Body of pancreas (tissue), 4 donors: ENCODE data around the gene NET1. TPM values are rescaled to one million over a fixed set of nuclear protein-coding genes. Genes with fewer than 3 reads are reported as not detected.
A peak's percentile ranks its signal among the peaks of the same experiment; 100 is the strongest.

ENCODE experiments used
- ATAC-seq: fragments of 150-250 bp; one replicate; pipeline ENCODE4 v1.9.1; 2016
- DNase-seq, 4 donors: peaks; one replicate each; pipeline ENCODE4 v3.0.0-alpha.2; 2019
- H3K27ac ChIP-seq, 4 donors: fragments of 200-600 bp; sonication (generic); 1 replicate in 3 of 4; 2 replicates in 1 of 4; pipeline versions ENCODE4 v1.5.1 to v1.6.1; 2016 to 2019; ENCODE audit warnings: mild to moderate bottlenecking in 1 of 4, mixed read lengths in 1 of 4, moderate library complexity in 1 of 4
- H3K27me3 ChIP-seq, 2 donors: fragments of 200-600 bp; sonication (generic); one replicate each; pipeline ENCODE4 v1.6.0; 2016; ENCODE audit warnings: mild to moderate bottlenecking in 1 of 2
- H3K36me3 ChIP-seq, 2 donors: fragments of 200-600 bp; sonication (generic); replicated peaks in 1 of 2; 2 replicates each; pipeline ENCODE4 v1.5.1; 2016; ENCODE audit warnings: low read depth in 2 of 2; ENCODE audit not compliant: insufficient read depth in 1 of 2
- H3K4me1 ChIP-seq: fragments of 200-600 bp; sonication (generic); one replicate; pipeline ENCODE4 v1.6.0; 2016
- H3K4me3 ChIP-seq, 2 donors: fragments of 200-600 bp; sonication (generic); 1 replicate in 1 of 2; 2 replicates in 1 of 2; pipeline ENCODE4 v1.5.1; 2016 to 2019
- H3K9me3 ChIP-seq, 3 donors: fragments of 200-600 bp; sonication (generic); 1 replicate in 2 of 3; 2 replicates in 1 of 3; pipeline ENCODE4 v1.5.1; 2016
- CTCF ChIP-seq, 7 experiments: fragments of 450-650 bp in 4 of 7; fragments of 200-600 bp in 3 of 7; sonication (generic) in 3 of 7; IDR thresholded peaks; one replicate each; pipeline ENCODE4 v1.5.1; 2016 to 2019; ENCODE audit warnings: antibody characterized with exemption in 7 of 7
- POLR2A ChIP-seq, 3 donors: fragments of 450-650 bp; IDR thresholded peaks; one replicate each; pipeline ENCODE4 v1.6.1; 2016; ENCODE audit warnings: antibody characterized with exemption in 3 of 3, mild to moderate bottlenecking in 2 of 3
- WGBS, 2 donors: methylation state at CpG; one replicate each; pipeline ENCODE4 v1.1.5; 2017; 5-methylcytosine and 5-hydroxymethylcytosine counted together
- intact Hi-C: fragments of 100-400 bp; cut with DNase I; formaldehyde crosslinking; loops from one replicate; pipeline ENCODE4 v1.15.1; 2023
- total RNA-seq, 2 donors: library from RNA; depleted of rRNA; stranded (reverse); fragments of >200 nt; gene quantifications; one replicate each; pipeline ENCODE4 v1.1.0, GENCODE V29; 2016

NET1 gene
- total RNA-seq, 2 donors from 2014 or later: 37.9 to 70.3 TPM

GRCh38 chr10:5506751-5507648 is 94.6 kb downstream of the NET1 start:
- peaks cover 46% of the 10 kb centered on the region for H3K4me1 ChIP-seq
- H3K36me3 ChIP-seq: no peaks in the 10 kb centered on the region
- no peaks in the 10 kb centered on the region for H3K9me3 ChIP-seq
- DNase-seq (no peak), ATAC-seq (no peak)
- intact Hi-C loops: no loop called here
- TF ChIP-seq POLR2A (IDR thresholded peaks at IDR 0.05) (no peak), CTCF (IDR thresholded peaks at IDR 0.05) (no peak)
- peak overlapping the region in 1 of 4 donors; percentile 53 for H3K27ac ChIP-seq
- WGBS, 2 donors: 86 to 92% methylated on average over 10 to 18 of the region's 19 CpGs
- H3K27me3 ChIP-seq: no peaks in the 10 kb centered on the region
- no peak overlapping the region for H3K4me3 ChIP-seq

GRCh38 chr10:5507649-5508131 is 95.3 kb downstream of the NET1 start:
- no peak overlapping the region for H3K27ac ChIP-seq

GRCh38 chr10:5508161-5508604 is 95.8 kb downstream of the NET1 start:
- DNase-seq: no peak
- ATAC-seq: no peak
- Histone ChIP-seq H3K27ac (no peak overlapping the region), H3K4me1 (peaks cover 34% of the 10 kb centered on the region), H3K9me3 (no peaks in the 10 kb centered on the region), H3K36me3 (no peaks in the 10 kb centered on the region), H3K4me3 (no peak overlapping the region), H3K27me3 (no peaks in the 10 kb centered on the region)
- WGBS, 2 donors: 95% methylated on average over 17 to 18 of the region's 18 CpGs
- intact Hi-C loops: no loop called here
- TF ChIP-seq CTCF (IDR thresholded peaks at IDR 0.05): no peak
- TF ChIP-seq POLR2A (IDR thresholded peaks at IDR 0.05): no peak

More at GRCh38 chr10:5507649-5508131, 95.3 kb downstream of the NET1 start:
- Histone ChIP-seq H3K9me3 (no peaks in the 10 kb centered on the region), H3K4me1 (peaks cover 39% of the 10 kb centered on the region), H3K27me3 (no peaks in the 10 kb centered on the region), H3K4me3 (no peak overlapping the region), H3K36me3 (no peaks in the 10 kb centered on the region)
- ATAC-seq (no peak), DNase-seq (no peak)
- 90 to 93% methylated on average over 3 to 14 of the region's 14 CpGs for WGBS, 2 donors
- intact Hi-C loops: no loop called here
- no peak for TF ChIP-seq CTCF (IDR thresholded peaks at IDR 0.05)
- TF ChIP-seq POLR2A (IDR thresholded peaks at IDR 0.05): no peak

Other genes with a start within 250 kb of the NET1 start
- gene AKR1C8, start 227.4 kb upstream of the NET1 start, total RNA-seq: not detected
- 1 to 10 TPM in 1 of 2 donors, not detected in 1; 1.0 TPM for gene AKR1C4, start 215.7 kb upstream of the NET1 start, total RNA-seq
- gene UCN3, start 47.6 kb upstream of the NET1 start, total RNA-seq: 1 to 10 TPM in 1 of 2 donors, not detected in 1; 1.0 TPM
- not detected for gene TUBAL3, start 7.7 kb upstream of the NET1 start, total RNA-seq
- gene CALML5, start 87.0 kb downstream of the NET1 start, total RNA-seq: not detected
- gene CALML3, start 112.4 kb downstream of the NET1 start, total RNA-seq: not detected